D721Med (cell line): ENCODE data around the gene UBE3B.

ENCODE experiments used
- DNase-seq: peaks from one replicate; pipeline ENCODE4 v3.0.0; 2011; ENCODE audit warnings: low spot score; ENCODE audit not compliant: insufficient read length
- FAIRE-seq: peaks from 2 replicates; lab custom pipeline; 2011; peaks lifted over from hg19 to GRCh38; lab: Jason Lieb, UNC
- CTCF ChIP-seq: IDR thresholded peaks from 2 replicates; pipeline ENCODE4 v1.5.1; 2012; ENCODE audit warnings: mild to moderate bottlenecking, control low read depth; ENCODE audit not compliant: insufficient read depth; ENCODE audit errors: missing control alignments

The UBE3B gene

GRCh38 chr12:109579639-109580038 is 102.2 kb downstream of the UBE3B start:
- no peak for DNase-seq
- no peak for TF ChIP-seq CTCF
- FAIRE-seq, result no peak

- no peak for FAIRE-seq
Measured at GRCh38 chr12:109580272-109580671, 102.8 kb downstream of the UBE3B start.

GRCh38 chr12:109580684-109581333 is 103.4 kb downstream of the UBE3B start:
- TF ChIP-seq CTCF, result no peak
- FAIRE-seq, result no peak
- DNase-seq, result no peak

More at GRCh38 chr12:109580272-109580671, 102.8 kb downstream of the UBE3B start:
- no peak for DNase-seq
- TF ChIP-seq CTCF, result no peak

- FAIRE-seq (no peak), DNase-seq (no peak)
- no peak for TF ChIP-seq CTCF
Measured at GRCh38 chr12:109581334-109581691, 103.9 kb downstream of the UBE3B start.

- TF ChIP-seq CTCF, result no peak
- FAIRE-seq (no peak), DNase-seq (no peak)
Measured at GRCh38 chr12:109581856-109582255, 104.4 kb downstream of the UBE3B start.

- DNase-seq (no peak), FAIRE-seq (no peak)
- TF ChIP-seq CTCF, result no peak
Measured at GRCh38 chr12:109582636-109583035, 105.2 kb downstream of the UBE3B start.

- no peak for TF ChIP-seq CTCF
- no peak for DNase-seq
- no peak for FAIRE-seq
Measured at GRCh38 chr12:109583733-109584132, 106.3 kb downstream of the UBE3B start.
